Activated CD4-positive, alpha-beta T cell treated with anti-CD3 and anti-CD28 coated beads for 36 hours (primary cell): ENCODE data around the gene OR8K1. TPM values are rescaled to one million over a fixed set of nuclear protein-coding genes. Genes with fewer than 3 reads are reported as not detected.

Experiments used
- ATAC-seq: fragments of 200-7000 bp; cut with Tn5 transposase; one replicate; pipeline ENCODE4 v1.10.0; 2021; ENCODE audit warnings: mild to moderate bottlenecking, moderate library complexity
- CTCF ChIA-PET: fragments of 350-600 bp; sonication (Branson Sonifier 250); formaldehyde crosslinking; loops from one replicate; lab custom pipeline; 2021; ENCODE audit warnings: antibody characterized with exemption; lab: Charles Lee
- POLR2A ChIA-PET: fragments of 350-600 bp; sonication (Branson Sonifier 250); formaldehyde crosslinking; loops from one replicate; lab custom pipeline; 2021; ENCODE audit warnings: antibody characterized with exemption, inconsistent platforms; lab: Charles Lee
- DNase-seq: peaks from one replicate; pipeline ENCODE4 v3.0.0-alpha.2; 2020
- H3K27ac Mint-ChIP-seq: one replicate; pipeline ENCODE4 v1.8.0; 2021; ENCODE audit warnings: mixed read lengths
- H3K27me3 Mint-ChIP-seq: one replicate; pipeline ENCODE4 v1.8.0; 2021; ENCODE audit warnings: mixed read lengths
- H3K36me3 Mint-ChIP-seq: one replicate; pipeline ENCODE4 v1.8.0; 2021; ENCODE audit warnings: low read depth, mixed read lengths
- H3K4me1 Mint-ChIP-seq: one replicate; pipeline ENCODE4 v1.8.0; 2021; ENCODE audit warnings: mixed read lengths
- H3K4me3 Mint-ChIP-seq: one replicate; pipeline ENCODE4 v1.8.0; 2021; ENCODE audit warnings: mild to moderate bottlenecking, moderate library complexity, mixed read lengths
- H3K9me3 Mint-ChIP-seq: one replicate; pipeline ENCODE4 v1.8.0; 2021; ENCODE audit warnings: low read depth, mixed read lengths
- intact Hi-C, 2 experiments: fragments of 100-400 bp; cut with DNase I in 1 of 2; cut with micrococcal nuclease in 1 of 2; formaldehyde crosslinking; loops; one replicate each; pipeline versions ENCODE4 v1.14.2 to v1.15.1; 2022 to 2024; cut with DNase I, micrococcal nuclease
- total RNA-seq, 2 experiments: library from RNA; stranded (reverse); gene quantifications; one replicate each; pipeline ENCODE4 v1.2.3, GENCODE V29; 2021

Gene OR8K1
- not detected for total RNA-seq

GRCh38 chr11:56345739-56346138 lies at the start of gene OR8K1:
OR8K1 (plus strand) TSS chr11:56346039; CDS start chr11:56346039, 0 bp downstream.
- Mint-ChIP-seq H3K4me1 (no peaks in the 10 kb centered on the region), H3K27ac (no peak within 1 kb of the TSS), H3K36me3 (no peaks in the 10 kb centered on the region), H3K9me3 (peaks cover 14% of the 10 kb centered on the region), H3K27me3 (no peaks in the 10 kb centered on the region), H3K4me3 (no peak within 1 kb of the TSS)
- intact Hi-C loops, result no loop called here
- DNase-seq (no peak), ATAC-seq (no peak)
- POLR2A ChIA-PET, result no interaction called here
- CTCF ChIA-PET, result no interaction called here

DNA sequence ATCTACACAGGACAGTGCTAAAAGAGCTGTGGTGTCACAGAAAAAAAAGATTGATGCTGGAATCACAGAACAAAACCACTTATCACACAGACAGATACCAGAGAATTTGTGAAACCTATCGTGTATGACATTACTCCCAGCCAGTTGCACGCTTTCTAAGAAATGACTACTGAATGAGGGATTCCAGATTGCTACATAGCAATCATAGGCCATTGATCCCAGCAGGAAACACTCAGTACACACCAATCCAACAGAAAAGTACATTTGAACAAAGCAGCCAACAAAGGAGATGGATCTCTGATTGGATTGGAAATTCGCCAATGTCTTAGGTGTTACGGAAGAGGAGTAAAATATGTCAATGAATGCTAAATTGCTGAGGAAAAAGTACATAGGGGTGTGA lies 48.9 kb upstream of the OR8K1 start:
- CTCF ChIA-PET, result no interaction called here
- POLR2A ChIA-PET, result no interaction called here
- no peak overlapping the region for H3K27ac Mint-ChIP-seq
- no peak overlapping the region for H3K4me3 Mint-ChIP-seq
- H3K4me1 Mint-ChIP-seq, result no peaks in the 10 kb centered on the region
- no peaks in the 10 kb centered on the region for H3K36me3 Mint-ChIP-seq
- ATAC-seq (no peak), DNase-seq (no peak)
- intact Hi-C loops, result no loop called here
- peaks cover 12% of the 10 kb centered on the region for H3K9me3 Mint-ChIP-seq
- H3K27me3 Mint-ChIP-seq, result no peaks in the 10 kb centered on the region

DNA sequence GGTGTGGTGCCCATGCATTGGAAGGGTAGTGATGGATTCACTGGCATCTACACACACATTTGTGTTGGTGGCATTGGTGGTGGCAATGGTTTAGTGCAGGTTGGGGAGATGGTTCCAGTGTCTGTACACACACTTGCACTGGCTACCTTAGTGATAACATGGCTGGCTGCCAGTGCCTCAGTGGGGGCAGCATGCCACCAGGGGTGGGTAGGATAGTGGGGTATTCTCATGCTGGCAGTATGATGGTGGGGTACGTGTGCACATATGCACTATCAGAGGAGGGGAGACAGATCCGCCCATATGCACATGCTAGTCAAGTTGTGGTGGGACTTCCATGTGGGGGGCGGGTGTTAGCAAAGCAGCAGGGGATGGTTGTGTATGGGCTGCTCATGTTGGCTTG lies 38.0 kb upstream of the OR8K1 start:
- POLR2A ChIA-PET, result no interaction called here
- no peak for ATAC-seq
- H3K27me3 Mint-ChIP-seq, result no peaks in the 10 kb centered on the region
- H3K27ac Mint-ChIP-seq, result no peak overlapping the region
- no peak overlapping the region for H3K4me3 Mint-ChIP-seq
- no peak for DNase-seq
- peaks cover 25% of the 10 kb centered on the region for H3K9me3 Mint-ChIP-seq
- CTCF ChIA-PET, result no interaction called here
- H3K36me3 Mint-ChIP-seq, result no peaks in the 10 kb centered on the region
- no peaks in the 10 kb centered on the region for H3K4me1 Mint-ChIP-seq
- intact Hi-C loops, result no loop called here

GRCh38 chr11:56314844-56315243 lies 31.0 kb upstream of the OR8K1 start, which contains the start of gene OR8K3:
OR8K3 (plus strand) TSS chr11:56315144; CDS start chr11:56318307, 3,163 bp downstream.
- no peaks in the 10 kb centered on the region for H3K4me1 Mint-ChIP-seq
- H3K9me3 Mint-ChIP-seq, result peaks cover 15% of the 10 kb centered on the region
- ChIA-PET POLR2A (no interaction called here), CTCF (no interaction called here)
- no peaks in the 10 kb centered on the region for H3K36me3 Mint-ChIP-seq
- H3K27me3 Mint-ChIP-seq, result no peaks in the 10 kb centered on the region
- intact Hi-C loops, result no loop called here
- no peak within 1 kb of the TSS for H3K27ac Mint-ChIP-seq
- DNase-seq, result no peak
- no peak within 1 kb of the TSS for H3K4me3 Mint-ChIP-seq
- ATAC-seq, result no peak

DNA sequence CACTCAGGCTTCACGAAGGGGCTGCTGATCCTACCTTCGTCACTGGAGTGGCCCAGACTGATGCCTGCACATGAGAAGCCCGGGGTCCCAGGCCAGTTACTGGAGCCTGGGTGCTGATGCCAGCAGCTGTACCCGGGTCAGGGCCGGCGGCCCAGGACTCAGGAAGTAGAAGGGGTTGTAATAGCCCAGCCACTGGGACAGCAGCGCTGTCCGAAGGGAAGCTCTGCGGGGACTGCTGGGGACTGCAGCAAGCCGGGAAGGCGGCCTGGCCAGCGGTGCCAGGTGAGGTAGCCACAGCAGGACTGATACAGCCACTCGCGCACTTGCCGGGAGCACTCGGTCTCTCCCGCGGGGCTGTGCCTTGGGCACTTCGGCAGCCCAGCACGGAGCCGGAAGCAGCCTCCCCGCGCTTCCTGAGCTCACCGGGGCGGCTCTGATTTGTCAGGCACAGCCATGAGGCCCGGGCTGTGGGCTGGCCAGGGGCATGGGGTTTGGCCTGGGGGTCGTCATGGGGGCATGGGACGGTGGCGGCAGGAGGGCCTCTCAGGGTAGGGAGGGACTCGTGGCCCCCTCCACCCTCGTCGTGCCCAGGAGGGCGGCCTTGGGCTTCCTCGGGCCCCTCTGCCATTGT lies 13.9 kb upstream of the OR8K1 start:
- CTCF ChIA-PET, result no interaction called here
- DNase-seq (no peak), ATAC-seq (no peak)
- Mint-ChIP-seq H3K4me1 (no peaks in the 10 kb centered on the region), H3K9me3 (peaks cover 5% of the 10 kb centered on the region), H3K27ac (no peak overlapping the region), H3K36me3 (no peaks in the 10 kb centered on the region), H3K4me3 (no peak overlapping the region), H3K27me3 (no peaks in the 10 kb centered on the region)
- POLR2A ChIA-PET, result no interaction called here
- intact Hi-C loops, result no loop called here

DNA sequence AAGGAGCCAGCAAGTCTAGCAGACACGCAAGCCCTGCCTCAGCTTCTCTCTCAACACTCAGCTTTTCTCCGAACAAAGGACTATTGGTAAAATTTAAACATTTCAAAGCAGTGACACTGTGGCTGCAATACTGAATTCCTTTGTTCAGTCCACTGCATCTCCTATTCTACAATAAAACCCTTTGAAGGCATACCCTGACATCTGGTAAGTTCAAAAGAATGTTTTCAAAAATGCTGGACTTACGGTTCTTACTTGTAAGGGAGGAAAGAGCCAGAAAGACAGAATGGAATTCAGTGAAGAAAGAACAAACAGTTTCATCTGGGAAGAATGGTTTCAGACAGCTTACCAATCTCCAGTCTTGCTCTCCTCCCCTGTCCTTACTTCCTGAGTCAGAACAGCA lies 12.7 kb upstream of the OR8K1 start:
- no peaks in the 10 kb centered on the region for H3K36me3 Mint-ChIP-seq
- POLR2A ChIA-PET, result no interaction called here

GRCh38 chr11:56340289-56340688 lies 5.5 kb upstream of the OR8K1 start:
- intact Hi-C loops, result no loop called here
- Mint-ChIP-seq H3K4me1 (no peaks in the 10 kb centered on the region), H3K9me3 (peaks cover 20% of the 10 kb centered on the region), H3K27ac (no peak overlapping the region), H3K27me3 (no peaks in the 10 kb centered on the region), H3K36me3 (no peaks in the 10 kb centered on the region), H3K4me3 (no peak overlapping the region)
- CTCF ChIA-PET, result no interaction called here
- POLR2A ChIA-PET, result no interaction called here
- no peak for ATAC-seq
- no peak for DNase-seq

More for the DNA sequence above, 12.7 kb upstream of the OR8K1 start:
- intact Hi-C loops, result no loop called here
- peaks cover 7% of the 10 kb centered on the region for H3K9me3 Mint-ChIP-seq
- no peaks in the 10 kb centered on the region for H3K27me3 Mint-ChIP-seq
- H3K27ac Mint-ChIP-seq, result no peak overlapping the region
- no peak for ATAC-seq
- CTCF ChIA-PET, result no interaction called here
- DNase-seq, result no peak
- no peaks in the 10 kb centered on the region for H3K4me1 Mint-ChIP-seq
- no peak overlapping the region for H3K4me3 Mint-ChIP-seq

GRCh38 chr11:56353991-56354390 lies 8.2 kb downstream of the OR8K1 start, which contains the start of gene OR8J1:
OR8J1 (plus strand) TSS chr11:56354291; CDS start chr11:56360247, 5,956 bp downstream.
- DNase-seq (no peak), ATAC-seq (no peak)
- POLR2A ChIA-PET, result no interaction called here
- Mint-ChIP-seq H3K4me1 (no peaks in the 10 kb centered on the region), H3K4me3 (no peak within 1 kb of the TSS), H3K36me3 (no peaks in the 10 kb centered on the region), H3K27me3 (no peaks in the 10 kb centered on the region), H3K9me3 (no peaks in the 10 kb centered on the region), H3K27ac (no peak within 1 kb of the TSS)
- intact Hi-C loops, result no loop called here
- CTCF ChIA-PET, result no interaction called here

GRCh38 chr11:56375324-56375723 lies 29.5 kb downstream of the OR8K1 start, which contains the start of gene OR8U1:
OR8U1 (plus strand) TSS chr11:56375624; CDS start chr11:56375624, 0 bp downstream.
- ATAC-seq, result no peak
- CTCF ChIA-PET, result no interaction called here
- Mint-ChIP-seq H3K27ac (no peak within 1 kb of the TSS), H3K9me3 (peaks cover 12% of the 10 kb centered on the region), H3K36me3 (no peaks in the 10 kb centered on the region), H3K4me3 (no peak within 1 kb of the TSS), H3K4me1 (no peaks in the 10 kb centered on the region), H3K27me3 (no peaks in the 10 kb centered on the region)
- DNase-seq, result no peak
- intact Hi-C loops, result no loop called here
- POLR2A ChIA-PET, result no interaction called here

DNA sequence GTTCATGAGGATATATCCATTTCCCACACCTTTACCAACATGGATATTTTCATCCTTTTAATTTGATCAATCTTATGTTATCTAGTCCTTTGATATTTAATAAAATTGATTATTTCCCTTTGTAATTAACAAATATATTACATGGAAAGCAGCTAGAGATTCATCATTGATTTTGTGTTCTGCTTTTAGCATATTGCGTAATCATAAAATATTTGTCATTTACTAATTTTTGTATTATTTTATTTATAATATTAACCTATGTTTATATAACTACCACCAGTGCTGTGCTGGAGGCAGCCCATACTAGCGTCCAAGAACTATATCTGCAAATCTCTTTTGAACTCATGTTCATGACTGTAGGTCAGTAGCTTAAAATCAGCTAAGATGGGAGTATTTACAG lies 34.3 kb downstream of the OR8K1 start:
- CTCF ChIA-PET, result no interaction called here
- Mint-ChIP-seq H3K4me3 (no peak overlapping the region), H3K4me1 (no peaks in the 10 kb centered on the region), H3K27ac (no peak overlapping the region), H3K36me3 (no peaks in the 10 kb centered on the region), H3K9me3 (peaks cover 7% of the 10 kb centered on the region), H3K27me3 (no peaks in the 10 kb centered on the region)
- DNase-seq (no peak), ATAC-seq (no peak)
- POLR2A ChIA-PET, result no interaction called here
- intact Hi-C loops, result no loop called here

- intact Hi-C loops, result no loop called here
- no peak for DNase-seq
- CTCF ChIA-PET, result no interaction called here
- no peak overlapping the region for H3K27ac Mint-ChIP-seq
- no peaks in the 10 kb centered on the region for H3K4me1 Mint-ChIP-seq
- H3K36me3 Mint-ChIP-seq, result no peaks in the 10 kb centered on the region
- peaks cover 9% of the 10 kb centered on the region for H3K9me3 Mint-ChIP-seq
- POLR2A ChIA-PET, result no interaction called here
- H3K27me3 Mint-ChIP-seq, result no peaks in the 10 kb centered on the region
- no peak overlapping the region for H3K4me3 Mint-ChIP-seq
- no peak for ATAC-seq
Observed at GRCh38 chr11:56394381-56394780, 48.5 kb downstream of the OR8K1 start.

GRCh38 chr11:56396047-56396446 lies 50.2 kb downstream of the OR8K1 start:
- Mint-ChIP-seq H3K27me3 (no peaks in the 10 kb centered on the region), H3K9me3 (peaks cover 9% of the 10 kb centered on the region), H3K4me1 (no peaks in the 10 kb centered on the region), H3K4me3 (no peak overlapping the region), H3K36me3 (no peaks in the 10 kb centered on the region), H3K27ac (no peak overlapping the region)
- ATAC-seq (no peak), DNase-seq (no peak)
- CTCF ChIA-PET, result no interaction called here
- intact Hi-C loops, result no loop called here
- POLR2A ChIA-PET, result no interaction called here
